ENCODE measurements around the gene PIBF1. TPM values are rescaled to one million over a fixed set of nuclear protein-coding genes. Genes with fewer than 3 reads are reported as not detected.

Gene PIBF1
- total RNA-seq, 4 donors from 2014 or later, result 13.2 to 54.0 (median 30.6) TPM

DNA sequence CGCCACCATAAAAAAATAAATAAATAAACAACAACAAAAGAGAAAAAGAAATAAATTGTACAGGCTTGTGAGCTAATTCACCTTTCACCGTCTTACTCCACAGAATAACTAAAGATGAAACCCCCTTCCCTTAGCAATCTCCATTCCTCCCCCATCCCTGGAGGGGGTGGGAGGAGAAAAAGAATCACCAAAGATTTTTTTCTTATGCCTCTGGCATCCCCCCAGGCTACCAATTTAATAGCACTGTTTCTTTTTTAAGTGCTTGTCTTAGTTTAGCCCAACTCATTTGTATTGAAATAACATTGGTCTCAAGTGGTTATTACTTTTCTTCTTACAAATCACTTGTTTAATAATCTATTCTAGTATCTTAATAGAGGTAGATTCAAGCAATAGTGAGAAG is 253.0 kb downstream of the PIBF1 start:
- TF ChIP-seq, protein P1, sequence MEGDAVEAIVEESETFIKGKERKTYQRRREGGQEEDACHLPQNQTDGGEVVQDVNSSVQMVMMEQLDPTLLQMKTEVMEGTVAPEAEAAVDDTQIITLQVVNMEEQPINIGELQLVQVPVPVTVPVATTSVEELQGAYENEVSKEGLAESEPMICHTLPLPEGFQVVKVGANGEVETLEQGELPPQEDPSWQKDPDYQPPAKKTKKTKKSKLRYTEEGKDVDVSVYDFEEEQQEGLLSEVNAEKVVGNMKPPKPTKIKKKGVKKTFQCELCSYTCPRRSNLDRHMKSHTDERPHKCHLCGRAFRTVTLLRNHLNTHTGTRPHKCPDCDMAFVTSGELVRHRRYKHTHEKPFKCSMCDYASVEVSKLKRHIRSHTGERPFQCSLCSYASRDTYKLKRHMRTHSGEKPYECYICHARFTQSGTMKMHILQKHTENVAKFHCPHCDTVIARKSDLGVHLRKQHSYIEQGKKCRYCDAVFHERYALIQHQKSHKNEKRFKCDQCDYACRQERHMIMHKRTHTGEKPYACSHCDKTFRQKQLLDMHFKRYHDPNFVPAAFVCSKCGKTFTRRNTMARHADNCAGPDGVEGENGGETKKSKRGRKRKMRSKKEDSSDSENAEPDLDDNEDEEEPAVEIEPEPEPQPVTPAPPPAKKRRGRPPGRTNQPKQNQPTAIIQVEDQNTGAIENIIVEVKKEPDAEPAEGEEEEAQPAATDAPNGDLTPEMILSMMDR (IDR thresholded peaks at IDR 0.05; ENCODE audit: low read depth), result no peak

DNA sequence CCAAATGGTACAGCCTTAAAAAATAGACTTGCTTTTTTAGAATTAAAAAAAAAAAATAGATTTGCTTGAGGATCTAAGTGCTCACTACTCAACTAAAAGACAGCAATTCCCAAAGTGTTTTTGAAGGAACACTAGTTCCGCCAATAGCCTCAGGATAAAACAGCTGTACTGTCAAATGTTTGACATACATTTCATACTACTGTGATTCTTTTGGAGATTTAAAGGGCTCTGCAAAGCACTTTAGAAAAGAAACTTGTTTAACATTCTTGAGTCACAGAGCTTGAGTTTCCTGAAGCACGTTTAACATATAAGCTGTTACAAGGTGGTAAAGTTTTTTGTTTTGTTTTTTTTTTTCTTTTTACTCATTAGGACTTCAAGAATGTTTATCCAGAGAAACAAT is 253.7 kb downstream of the PIBF1 start:
- TF ChIP-seq, protein P1 (IDR thresholded peaks at IDR 0.05; ENCODE audit: low read depth), result no peak

DNA sequence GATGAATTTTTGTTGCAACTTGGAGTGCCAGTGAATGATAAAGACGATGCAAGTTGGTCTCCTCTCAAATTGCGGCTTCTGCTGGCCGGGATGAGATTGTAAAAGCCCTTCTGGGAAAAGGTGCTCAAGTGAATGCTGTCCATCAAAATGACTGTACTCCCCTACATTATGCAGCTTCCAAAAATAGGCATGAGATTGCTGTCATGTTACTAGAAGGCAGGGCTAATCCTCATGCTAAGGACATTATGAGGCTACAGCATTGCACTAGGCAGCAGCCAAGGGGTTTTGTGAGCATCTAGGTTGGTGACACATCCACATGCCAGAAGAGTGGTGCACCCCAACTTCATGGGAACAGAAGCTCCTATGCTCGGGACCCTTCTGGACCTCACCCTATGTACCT is 254.6 kb downstream of the PIBF1 start:
- TF ChIP-seq, protein P1 (IDR thresholded peaks at IDR 0.05; ENCODE audit: low read depth), result no peak

DNA sequence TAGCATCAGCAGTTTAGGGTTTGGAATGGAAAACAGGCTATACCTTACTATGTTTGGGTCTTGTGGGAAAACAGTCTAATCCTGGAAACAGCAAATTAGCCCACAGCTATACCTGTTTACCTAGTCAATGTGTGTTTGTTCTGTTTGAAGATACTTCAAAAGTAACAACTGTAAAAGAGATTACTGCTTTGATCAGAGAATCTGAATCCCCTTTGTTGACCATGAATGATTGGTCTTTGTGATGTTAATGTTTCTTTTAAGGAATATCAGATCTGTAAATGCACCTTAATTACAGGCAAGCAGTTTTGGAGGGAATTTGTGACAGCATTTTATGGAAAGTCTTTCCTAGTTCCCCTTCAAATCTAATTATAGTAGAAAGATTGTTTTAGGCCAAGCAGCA is 256.1 kb downstream of the PIBF1 start:
- TF ChIP-seq, protein P1 (IDR thresholded peaks at IDR 0.05; ENCODE audit: low read depth), result no peak

DNA sequence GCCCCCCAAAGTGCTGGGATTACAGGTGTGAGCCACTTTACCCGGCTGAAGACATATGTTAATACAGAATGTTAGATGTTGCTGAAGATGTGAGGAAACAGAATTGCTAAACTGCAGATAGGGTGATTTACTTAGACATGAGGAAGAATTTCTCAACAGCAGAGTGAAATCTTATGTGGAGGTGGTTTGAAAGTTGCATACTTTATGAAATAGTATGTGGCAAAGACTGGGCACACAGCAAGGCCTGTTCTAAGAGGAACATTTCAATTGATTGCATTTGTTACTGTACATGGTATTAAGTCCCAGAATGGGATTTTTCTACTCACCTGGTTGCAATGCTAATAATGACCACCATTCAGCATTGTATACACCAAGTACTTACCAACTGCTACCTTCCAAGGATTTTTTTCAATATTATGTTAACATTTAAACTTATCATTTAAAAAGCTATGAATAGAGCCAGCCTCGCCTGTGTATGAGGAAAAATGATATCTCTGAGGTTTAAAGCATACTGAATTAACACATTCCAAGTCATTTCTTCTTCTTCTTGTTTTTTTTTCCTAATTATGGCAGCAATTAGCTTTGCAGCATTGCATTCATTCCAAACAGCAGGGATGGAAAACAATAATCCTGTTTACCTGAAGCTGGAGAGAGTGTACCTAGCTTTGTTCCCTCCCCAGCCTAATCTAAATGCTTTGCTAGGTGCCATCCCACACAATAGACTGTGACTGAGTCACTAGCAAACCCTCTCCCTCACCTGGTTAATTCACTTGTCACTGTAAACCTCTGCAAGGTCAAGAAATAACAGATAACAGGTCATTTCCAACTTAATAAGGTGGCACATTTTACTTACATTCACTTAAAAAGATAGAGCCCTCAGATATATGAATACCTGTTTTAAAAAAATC is 257.5 kb downstream of the PIBF1 start:
- TF ChIP-seq, protein P1 (IDR thresholded peaks at IDR 0.05; ENCODE audit: low read depth), result no peak

DNA sequence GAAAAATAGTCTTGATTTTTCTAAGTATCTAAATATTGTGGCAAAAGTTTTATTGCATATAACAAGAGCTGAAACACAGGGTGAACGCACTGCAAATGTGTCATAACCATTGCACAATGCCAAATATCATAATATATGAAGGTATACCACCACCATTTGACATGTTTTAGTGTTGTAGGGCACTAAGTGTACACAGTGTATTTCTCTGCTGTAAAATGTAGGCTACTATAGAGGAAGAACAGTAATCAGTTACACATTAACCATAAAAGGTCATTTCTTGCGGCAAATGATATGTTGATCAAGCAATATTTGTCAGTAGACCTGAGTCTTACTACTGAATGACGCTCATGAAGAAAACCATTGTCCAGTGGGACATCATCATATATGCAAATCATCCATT is 258.6 kb downstream of the PIBF1 start:
- TF ChIP-seq, protein P1 (IDR thresholded peaks at IDR 0.05; ENCODE audit: low read depth), result no peak

DNA sequence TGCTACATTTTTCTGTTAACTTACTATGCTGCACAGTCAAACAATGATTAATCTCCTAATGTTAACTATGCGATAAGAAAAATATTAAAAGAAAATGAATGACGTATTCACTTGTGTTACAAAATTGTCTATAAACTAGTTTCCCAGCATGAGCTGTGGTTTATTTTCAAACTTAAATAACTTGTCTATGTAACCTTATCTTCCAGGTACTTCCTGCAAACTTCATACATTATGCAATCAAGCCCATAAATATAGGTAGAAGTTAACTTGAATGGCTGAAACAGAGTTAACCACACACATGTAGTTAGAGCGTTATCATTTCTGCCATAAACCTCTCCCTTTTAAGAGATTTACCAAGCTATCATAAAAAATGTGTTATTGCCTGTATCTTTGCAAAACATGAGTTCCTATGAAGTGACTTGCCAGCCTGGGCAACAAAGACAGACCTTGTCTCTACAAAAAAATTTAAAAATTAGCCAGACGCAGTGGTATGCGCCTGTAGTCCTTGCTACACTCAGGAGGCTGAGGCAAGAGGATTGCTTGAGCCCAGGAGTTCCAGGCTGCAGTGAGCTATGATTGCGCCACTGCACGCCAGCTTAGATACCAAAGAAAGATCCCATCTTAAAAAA is 259.1 kb downstream of the PIBF1 start:
- TF ChIP-seq, protein P1 (IDR thresholded peaks at IDR 0.05; ENCODE audit: low read depth), result no peak
